ENCODE data around the gene MAS1. TPM values are rescaled to one million over a fixed set of nuclear protein-coding genes. Genes with fewer than 3 reads are reported as not detected.

The MAS1 gene
- total RNA-seq, 2 donors from 2014 or later, result not detected

GRCh38 chr6:159926542-159927203, 35.9 kb downstream of the MAS1 start:
- no peaks in the 10 kb centered on the region for H3K9me3 ChIP-seq
- H3K4me3 ChIP-seq, result no peak overlapping the region
- TF ChIP-seq, protein P1, sequence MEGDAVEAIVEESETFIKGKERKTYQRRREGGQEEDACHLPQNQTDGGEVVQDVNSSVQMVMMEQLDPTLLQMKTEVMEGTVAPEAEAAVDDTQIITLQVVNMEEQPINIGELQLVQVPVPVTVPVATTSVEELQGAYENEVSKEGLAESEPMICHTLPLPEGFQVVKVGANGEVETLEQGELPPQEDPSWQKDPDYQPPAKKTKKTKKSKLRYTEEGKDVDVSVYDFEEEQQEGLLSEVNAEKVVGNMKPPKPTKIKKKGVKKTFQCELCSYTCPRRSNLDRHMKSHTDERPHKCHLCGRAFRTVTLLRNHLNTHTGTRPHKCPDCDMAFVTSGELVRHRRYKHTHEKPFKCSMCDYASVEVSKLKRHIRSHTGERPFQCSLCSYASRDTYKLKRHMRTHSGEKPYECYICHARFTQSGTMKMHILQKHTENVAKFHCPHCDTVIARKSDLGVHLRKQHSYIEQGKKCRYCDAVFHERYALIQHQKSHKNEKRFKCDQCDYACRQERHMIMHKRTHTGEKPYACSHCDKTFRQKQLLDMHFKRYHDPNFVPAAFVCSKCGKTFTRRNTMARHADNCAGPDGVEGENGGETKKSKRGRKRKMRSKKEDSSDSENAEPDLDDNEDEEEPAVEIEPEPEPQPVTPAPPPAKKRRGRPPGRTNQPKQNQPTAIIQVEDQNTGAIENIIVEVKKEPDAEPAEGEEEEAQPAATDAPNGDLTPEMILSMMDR (IDR thresholded peaks at IDR 0.05), result no peak
- no peak overlapping the region for H3K27ac ChIP-seq
- no peak for DNase-seq (ENCODE audit: low spot score)
- H3K36me3 ChIP-seq, result no peaks in the 10 kb centered on the region
- peaks cover 0 to 7% of the 10 kb centered on the region in 2 donors for H3K4me1 ChIP-seq
- no peaks in the 10 kb centered on the region for H3K27me3 ChIP-seq

GRCh38 chr6:159929819-159930218, 39.0 kb downstream of the MAS1 start:
- no peaks in the 10 kb centered on the region for H3K36me3 ChIP-seq
- no peak overlapping the region for H3K27ac ChIP-seq
- no peak overlapping the region for H3K4me3 ChIP-seq
- peaks cover 0 to 7% of the 10 kb centered on the region in 2 donors for H3K4me1 ChIP-seq
- no peaks in the 10 kb centered on the region for H3K27me3 ChIP-seq
- TF ChIP-seq, protein P1 (IDR thresholded peaks at IDR 0.05), result no peak
- H3K9me3 ChIP-seq, result no peaks in the 10 kb centered on the region
- DNase-seq (ENCODE audit: low spot score), result no peak

DNA sequence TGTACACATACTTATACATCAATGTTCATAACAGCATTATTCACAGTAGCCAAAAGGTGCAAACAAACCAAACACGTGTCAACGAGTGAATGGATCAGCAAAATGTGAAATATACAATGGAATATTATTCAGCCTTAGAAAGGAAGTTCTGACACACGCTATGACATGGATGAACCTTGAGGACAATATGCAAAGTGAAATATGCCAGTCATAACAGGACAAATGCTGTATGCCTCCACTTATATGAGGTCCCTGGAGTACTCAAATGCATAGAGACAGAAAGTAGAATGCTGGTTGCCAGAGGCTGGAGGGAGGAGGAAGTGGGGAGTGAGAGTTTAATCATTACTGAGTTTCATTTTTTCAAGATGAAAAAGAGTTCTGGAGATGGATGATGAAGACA, 40.3 kb downstream of the MAS1 start:
- no peak for DNase-seq (ENCODE audit: low spot score)
- H3K27ac ChIP-seq, result no peak overlapping the region
- H3K9me3 ChIP-seq, result peaks cover 0 to 8% of the 10 kb centered on the region in 2 donors
- no peak overlapping the region for H3K4me3 ChIP-seq
- H3K27me3 ChIP-seq, result no peaks in the 10 kb centered on the region
- TF ChIP-seq, protein P1 (IDR thresholded peaks at IDR 0.05), result no peak
- H3K36me3 ChIP-seq, result no peaks in the 10 kb centered on the region
- peaks cover 0 to 7% of the 10 kb centered on the region in 2 donors for H3K4me1 ChIP-seq

GRCh38 chr6:159931846-159932245, 41.1 kb downstream of the MAS1 start:
- H3K4me3 ChIP-seq, result no peak overlapping the region
- DNase-seq (ENCODE audit: low spot score), result no peak
- H3K27me3 ChIP-seq, result no peaks in the 10 kb centered on the region
- H3K27ac ChIP-seq, result no peak overlapping the region
- TF ChIP-seq, protein P1 (IDR thresholded peaks at IDR 0.05), result no peak
- peaks cover 0 to 11% of the 10 kb centered on the region in 2 donors for H3K9me3 ChIP-seq
- no peaks in the 10 kb centered on the region for H3K36me3 ChIP-seq
- peaks cover 0 to 7% of the 10 kb centered on the region in 2 donors for H3K4me1 ChIP-seq

DNA sequence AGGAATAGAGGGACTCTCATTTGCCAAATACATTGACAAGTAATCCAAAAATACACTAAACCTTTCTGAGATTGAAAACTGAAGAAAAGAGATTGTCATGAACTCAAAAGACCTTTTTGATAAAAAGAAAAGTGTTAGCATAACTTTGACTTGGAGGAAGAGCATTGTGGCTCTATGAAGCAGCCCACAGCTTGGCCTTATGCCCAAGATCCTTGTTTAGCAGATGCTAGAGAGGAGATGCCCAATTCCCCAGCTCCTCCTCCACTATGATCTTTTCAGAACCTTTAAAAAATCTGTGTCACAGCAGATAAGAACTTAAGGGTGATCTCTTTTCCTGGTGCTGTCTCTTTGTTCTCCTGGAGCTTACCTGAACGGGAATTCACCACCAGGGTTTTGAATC, 42.3 kb downstream of the MAS1 start:
- no peak overlapping the region for H3K27ac ChIP-seq
- H3K4me1 ChIP-seq, result peaks cover 0 to 7% of the 10 kb centered on the region in 2 donors
- no peaks in the 10 kb centered on the region for H3K27me3 ChIP-seq
- peaks cover 0 to 11% of the 10 kb centered on the region in 2 donors for H3K9me3 ChIP-seq
- no peaks in the 10 kb centered on the region for H3K36me3 ChIP-seq
- TF ChIP-seq, protein P1 (IDR thresholded peaks at IDR 0.05), result no peak
- H3K4me3 ChIP-seq, result no peak overlapping the region
- DNase-seq (ENCODE audit: low spot score), result no peak

- TF ChIP-seq, protein P1 (IDR thresholded peaks at IDR 0.05), result no peak
- Histone ChIP-seq H3K4me1 (peaks cover 0 to 8% of the 10 kb centered on the region in 2 donors), H3K4me3 (no peak overlapping the region), H3K36me3 (no peaks in the 10 kb centered on the region), H3K27ac (no peak overlapping the region), H3K9me3 (peaks cover 0 to 11% of the 10 kb centered on the region in 2 donors), H3K27me3 (no peaks in the 10 kb centered on the region)
- no peak for DNase-seq (ENCODE audit: low spot score)
Observed at GRCh38 chr6:159934181-159934580, 43.4 kb downstream of the MAS1 start.

Data from right atrium auricular region (tissue), 2 donors.